ENCODE data around the gene PLCB4.

Gene PLCB4

DNA sequence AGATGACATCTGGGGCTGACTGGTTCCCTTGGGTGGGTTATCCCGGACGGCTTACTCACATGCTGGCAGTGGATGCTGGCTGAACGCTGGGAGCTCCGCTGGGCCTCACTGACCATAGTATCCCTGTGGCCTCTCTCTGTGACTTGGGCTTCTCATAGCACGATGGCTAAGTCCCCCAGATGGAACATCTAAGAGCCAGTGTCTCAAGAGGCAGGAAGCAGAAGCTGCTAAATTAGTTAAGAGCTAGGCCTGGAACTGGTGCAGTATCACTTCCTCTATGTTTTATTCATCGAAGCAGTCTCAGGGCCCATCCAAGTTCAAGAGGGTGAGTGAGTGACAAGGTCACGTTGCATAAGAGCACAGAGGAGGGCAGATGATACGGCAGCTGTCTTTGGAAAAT lies 329.0 kb downstream of the PLCB4 start:
- no peak for DNase-seq (ENCODE audit: low read depth)
- H3K4me3 ChIP-seq (ENCODE audit: low read depth, low read length) = no peak overlapping the region
- in situ Hi-C loops (cut with HindIII; ENCODE audit: low sequenced_read_pairs) = no loop called here
- TF ChIP-seq, protein P1, sequence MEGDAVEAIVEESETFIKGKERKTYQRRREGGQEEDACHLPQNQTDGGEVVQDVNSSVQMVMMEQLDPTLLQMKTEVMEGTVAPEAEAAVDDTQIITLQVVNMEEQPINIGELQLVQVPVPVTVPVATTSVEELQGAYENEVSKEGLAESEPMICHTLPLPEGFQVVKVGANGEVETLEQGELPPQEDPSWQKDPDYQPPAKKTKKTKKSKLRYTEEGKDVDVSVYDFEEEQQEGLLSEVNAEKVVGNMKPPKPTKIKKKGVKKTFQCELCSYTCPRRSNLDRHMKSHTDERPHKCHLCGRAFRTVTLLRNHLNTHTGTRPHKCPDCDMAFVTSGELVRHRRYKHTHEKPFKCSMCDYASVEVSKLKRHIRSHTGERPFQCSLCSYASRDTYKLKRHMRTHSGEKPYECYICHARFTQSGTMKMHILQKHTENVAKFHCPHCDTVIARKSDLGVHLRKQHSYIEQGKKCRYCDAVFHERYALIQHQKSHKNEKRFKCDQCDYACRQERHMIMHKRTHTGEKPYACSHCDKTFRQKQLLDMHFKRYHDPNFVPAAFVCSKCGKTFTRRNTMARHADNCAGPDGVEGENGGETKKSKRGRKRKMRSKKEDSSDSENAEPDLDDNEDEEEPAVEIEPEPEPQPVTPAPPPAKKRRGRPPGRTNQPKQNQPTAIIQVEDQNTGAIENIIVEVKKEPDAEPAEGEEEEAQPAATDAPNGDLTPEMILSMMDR (IDR thresholded peaks at IDR 0.05; ENCODE audit: low read depth, low read length, missing control alignments) = no peak

DNA sequence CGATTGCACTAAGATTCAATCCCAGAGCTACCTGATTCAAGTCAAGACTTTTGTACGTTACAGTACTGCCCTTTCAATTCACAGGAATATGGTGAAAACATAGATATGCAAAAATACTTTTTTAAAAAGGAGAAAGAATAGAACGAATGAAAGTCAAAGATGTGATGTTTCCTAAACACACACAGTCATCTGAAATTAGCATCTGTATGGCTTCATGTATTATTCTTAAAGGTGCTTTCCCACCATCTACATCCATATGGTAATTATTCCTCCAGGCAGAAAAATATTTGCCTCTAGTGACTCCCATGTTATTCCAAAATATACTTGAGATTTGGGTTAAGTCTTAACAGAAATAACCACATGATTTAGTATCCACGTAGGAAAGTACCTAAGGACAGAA lies 330.0 kb downstream of the PLCB4 start:
- no peak overlapping the region for H3K4me3 ChIP-seq (ENCODE audit: low read depth, low read length)
- in situ Hi-C loops (cut with HindIII; ENCODE audit: low sequenced_read_pairs) = no loop called here
- no peak for DNase-seq (ENCODE audit: low read depth)
- TF ChIP-seq, protein P1 (IDR thresholded peaks at IDR 0.05; ENCODE audit: low read depth, low read length, missing control alignments) = no peak

DNA sequence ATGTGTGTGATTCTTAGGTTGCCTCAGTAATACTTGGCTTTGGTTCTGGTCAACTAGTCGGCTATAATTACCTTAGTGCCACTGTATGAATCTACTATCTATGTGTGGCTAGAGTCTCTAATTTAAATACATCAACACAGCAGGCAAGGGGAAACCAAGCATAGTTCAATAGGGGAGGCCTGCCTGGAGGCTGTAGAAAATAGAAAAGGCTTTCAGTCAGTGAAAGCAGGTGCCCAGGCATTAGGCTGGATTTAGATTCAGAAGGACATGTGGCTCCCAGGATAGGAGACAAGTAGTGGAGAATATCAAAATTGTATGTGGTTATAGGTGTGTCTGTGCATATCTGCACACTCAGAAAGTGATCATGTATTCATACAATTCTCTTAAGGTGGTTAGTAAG lies 330.4 kb downstream of the PLCB4 start:
- in situ Hi-C loops (cut with HindIII; ENCODE audit: low sequenced_read_pairs) = no loop called here
- TF ChIP-seq, protein P1 (IDR thresholded peaks at IDR 0.05; ENCODE audit: low read depth, low read length, missing control alignments) = no peak
- DNase-seq (ENCODE audit: low read depth) = no peak
- no peak overlapping the region for H3K4me3 ChIP-seq (ENCODE audit: low read depth, low read length)

DNA sequence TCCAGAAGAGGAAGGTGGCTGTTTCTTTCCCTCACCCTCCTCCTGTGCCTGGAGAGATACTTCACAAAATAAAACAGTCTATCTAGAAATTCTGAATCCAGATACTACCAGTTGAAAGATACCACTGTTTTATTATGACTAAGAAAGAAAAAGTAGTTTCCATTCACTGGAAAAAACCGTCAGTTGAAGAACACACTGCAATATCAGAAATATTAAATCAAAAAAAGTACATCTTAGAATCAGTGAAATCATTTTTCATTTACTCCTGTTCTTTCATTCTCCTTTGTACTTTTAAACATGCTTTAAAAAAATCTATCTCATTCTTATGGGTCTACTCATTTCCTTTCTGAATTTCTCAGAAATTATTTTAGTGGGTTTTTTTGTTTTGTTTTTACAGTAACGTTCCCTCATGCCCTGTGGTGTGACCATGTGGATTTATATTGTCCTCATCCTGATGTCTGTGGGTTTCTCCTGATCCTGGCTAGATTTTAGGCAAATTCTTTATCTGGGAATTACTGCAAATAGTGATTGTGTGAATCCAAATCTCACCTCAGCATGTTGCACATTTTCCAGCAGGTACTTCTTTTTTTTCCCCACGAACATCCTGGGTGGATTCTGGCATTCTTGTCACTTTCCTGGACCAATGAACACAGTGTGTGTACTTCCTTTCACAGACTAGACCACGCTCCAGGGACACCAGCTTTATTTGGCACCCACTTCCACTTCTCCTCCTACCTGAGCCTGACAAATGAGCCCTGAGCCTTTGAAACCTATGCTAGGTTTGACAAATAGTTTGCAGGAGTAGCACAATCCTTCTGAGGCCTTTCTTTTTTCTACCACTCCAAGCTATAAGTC lies 331.5 kb downstream of the PLCB4 start:
- in situ Hi-C loops (cut with HindIII; ENCODE audit: low sequenced_read_pairs) = no loop called here

DNA sequence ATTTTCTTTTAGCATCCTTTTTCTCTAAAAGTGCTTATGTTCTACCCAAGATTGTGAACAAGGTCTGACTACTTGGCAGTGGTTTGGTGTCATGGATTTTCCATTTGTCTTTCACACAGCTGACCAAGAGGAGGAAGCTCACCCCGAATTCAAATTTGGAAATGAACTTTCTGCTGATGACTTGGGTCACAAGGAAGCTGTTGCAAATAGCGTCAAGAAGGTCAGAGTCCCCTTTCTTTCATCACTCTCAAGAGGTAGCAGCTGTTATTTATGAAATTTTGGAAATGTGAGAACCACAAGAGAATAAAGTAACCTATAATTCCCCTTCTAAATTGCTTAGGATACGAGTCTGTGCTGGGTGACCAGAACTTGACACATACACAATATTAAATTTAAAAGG lies 332.5 kb downstream of the PLCB4 start:
- no peak for DNase-seq (ENCODE audit: low read depth)
- no peak overlapping the region for H3K4me3 ChIP-seq (ENCODE audit: low read depth, low read length)
- in situ Hi-C loops (cut with HindIII; ENCODE audit: low sequenced_read_pairs) = no loop called here
- TF ChIP-seq, protein P1 (IDR thresholded peaks at IDR 0.05; ENCODE audit: low read depth, low read length, missing control alignments) = no peak

More for the DNA sequence above, 331.5 kb downstream of the PLCB4 start:
- TF ChIP-seq, protein P1 (IDR thresholded peaks at IDR 0.05; ENCODE audit: low read depth, low read length, missing control alignments) = no peak
- H3K4me3 ChIP-seq (ENCODE audit: low read depth, low read length) = no peak overlapping the region
- DNase-seq (ENCODE audit: low read depth) = no peak

DNA sequence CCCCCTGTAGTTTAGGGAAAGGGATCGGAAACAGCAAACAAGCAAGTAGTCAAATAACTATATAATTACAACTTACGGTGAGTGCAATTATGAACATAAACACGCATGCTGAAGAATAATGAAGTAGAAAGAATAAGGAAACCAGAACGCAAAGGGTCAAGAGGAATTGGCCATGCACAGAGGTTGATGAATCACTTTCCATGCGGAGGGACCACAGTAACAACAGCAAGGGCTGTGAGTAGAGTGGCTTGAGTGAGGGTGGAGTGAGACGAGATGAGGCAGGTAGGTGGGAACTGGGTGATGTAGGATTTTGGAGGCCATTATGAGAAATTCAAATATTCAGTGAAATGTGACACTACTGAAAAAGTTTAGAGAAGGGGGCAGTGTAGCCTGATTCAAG lies 333.3 kb downstream of the PLCB4 start:
- TF ChIP-seq, protein P1 (IDR thresholded peaks at IDR 0.05; ENCODE audit: low read depth, low read length, missing control alignments) = no peak
- no peak for DNase-seq (ENCODE audit: low read depth)
- H3K4me3 ChIP-seq (ENCODE audit: low read depth, low read length) = no peak overlapping the region
- in situ Hi-C loops (cut with HindIII; ENCODE audit: low sequenced_read_pairs) = no loop called here

Data from astrocyte of the cerebellum (primary cell).